Neural progenitor cell (in vitro differentiated cells): ENCODE data around the gene LIMD2.

ENCODE experiments used
- EZH2phosphoT487 ChIP-seq: fragments of 200-600 bp; sonication (generic); IDR thresholded peaks from 2 replicates; pipeline ENCODE4 v1.6.1; 2017; ENCODE audit warnings: antibody characterized with exemption
- TF ChIP-seq, protein P1 (sequence below): fragments of 200-600 bp; sonication (generic); IDR thresholded peaks from 2 replicates; pipeline ENCODE4 v1.5.1; 2017; ENCODE audit warnings: antibody characterized with exemption, mild to moderate bottlenecking

DNA sequence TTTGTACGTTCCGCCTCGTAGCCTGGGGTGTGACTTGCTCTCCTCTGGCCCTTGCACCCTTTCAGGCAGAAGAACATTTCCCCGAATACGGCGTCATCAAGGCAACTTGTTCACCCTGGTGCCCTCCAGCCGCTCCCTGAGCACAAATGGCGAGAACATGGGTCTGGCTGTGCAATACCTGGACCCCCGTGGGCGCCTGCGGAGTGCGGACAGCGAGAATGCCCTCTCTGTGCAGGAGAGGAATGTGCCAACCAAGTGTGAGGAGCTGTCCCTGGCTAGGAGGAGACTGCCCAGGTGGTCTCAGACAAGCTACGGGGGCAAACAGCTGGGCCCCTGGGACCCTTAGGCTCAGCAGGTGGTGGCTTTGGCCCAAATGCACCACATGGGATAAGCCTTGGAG lies 10.4 kb downstream of the LIMD2 start:
- TF ChIP-seq, protein P1, sequence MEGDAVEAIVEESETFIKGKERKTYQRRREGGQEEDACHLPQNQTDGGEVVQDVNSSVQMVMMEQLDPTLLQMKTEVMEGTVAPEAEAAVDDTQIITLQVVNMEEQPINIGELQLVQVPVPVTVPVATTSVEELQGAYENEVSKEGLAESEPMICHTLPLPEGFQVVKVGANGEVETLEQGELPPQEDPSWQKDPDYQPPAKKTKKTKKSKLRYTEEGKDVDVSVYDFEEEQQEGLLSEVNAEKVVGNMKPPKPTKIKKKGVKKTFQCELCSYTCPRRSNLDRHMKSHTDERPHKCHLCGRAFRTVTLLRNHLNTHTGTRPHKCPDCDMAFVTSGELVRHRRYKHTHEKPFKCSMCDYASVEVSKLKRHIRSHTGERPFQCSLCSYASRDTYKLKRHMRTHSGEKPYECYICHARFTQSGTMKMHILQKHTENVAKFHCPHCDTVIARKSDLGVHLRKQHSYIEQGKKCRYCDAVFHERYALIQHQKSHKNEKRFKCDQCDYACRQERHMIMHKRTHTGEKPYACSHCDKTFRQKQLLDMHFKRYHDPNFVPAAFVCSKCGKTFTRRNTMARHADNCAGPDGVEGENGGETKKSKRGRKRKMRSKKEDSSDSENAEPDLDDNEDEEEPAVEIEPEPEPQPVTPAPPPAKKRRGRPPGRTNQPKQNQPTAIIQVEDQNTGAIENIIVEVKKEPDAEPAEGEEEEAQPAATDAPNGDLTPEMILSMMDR, result no peak
- TF ChIP-seq EZH2phosphoT487, result no peak
